ENCODE results near the gene NEDD8. TPM values are rescaled to one million over a fixed set of nuclear protein-coding genes. Genes with fewer than 3 reads are reported as not detected.

The NEDD8 gene
- 259 and 308 TPM in 2 replicates for total RNA-seq

DNA sequence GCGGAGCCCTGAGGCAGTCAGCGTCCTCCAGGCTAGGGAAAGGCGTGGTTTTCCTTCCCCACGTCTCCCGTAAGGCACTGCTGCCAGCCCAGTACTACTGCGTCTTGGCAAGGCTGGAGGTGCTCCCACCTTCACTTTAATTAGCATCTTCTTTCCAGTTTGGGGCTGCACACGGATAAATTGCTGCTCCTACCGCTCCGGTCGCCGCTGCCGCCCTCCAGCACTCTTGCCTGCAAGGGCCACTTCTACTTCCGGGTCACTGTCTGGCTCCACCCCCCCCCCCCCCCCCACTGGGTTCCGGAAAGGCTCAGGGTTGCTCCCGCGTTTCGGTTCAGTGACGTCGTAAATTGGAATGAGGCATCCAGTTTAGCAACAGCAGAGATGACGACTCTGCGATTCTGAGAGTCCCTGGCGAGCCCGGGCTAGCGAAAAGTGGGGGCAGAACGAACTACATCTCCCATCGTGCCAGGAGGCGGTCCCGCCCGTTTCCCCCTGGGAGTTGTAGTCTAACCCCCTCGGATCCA lies at the start of gene NEDD8:
Gene NEDD8, minus strand, starts transcription at position 247 of the 524 bp plus-strand sequence. Its CDS starts 100 bp downstream, at position 147.

DNA sequence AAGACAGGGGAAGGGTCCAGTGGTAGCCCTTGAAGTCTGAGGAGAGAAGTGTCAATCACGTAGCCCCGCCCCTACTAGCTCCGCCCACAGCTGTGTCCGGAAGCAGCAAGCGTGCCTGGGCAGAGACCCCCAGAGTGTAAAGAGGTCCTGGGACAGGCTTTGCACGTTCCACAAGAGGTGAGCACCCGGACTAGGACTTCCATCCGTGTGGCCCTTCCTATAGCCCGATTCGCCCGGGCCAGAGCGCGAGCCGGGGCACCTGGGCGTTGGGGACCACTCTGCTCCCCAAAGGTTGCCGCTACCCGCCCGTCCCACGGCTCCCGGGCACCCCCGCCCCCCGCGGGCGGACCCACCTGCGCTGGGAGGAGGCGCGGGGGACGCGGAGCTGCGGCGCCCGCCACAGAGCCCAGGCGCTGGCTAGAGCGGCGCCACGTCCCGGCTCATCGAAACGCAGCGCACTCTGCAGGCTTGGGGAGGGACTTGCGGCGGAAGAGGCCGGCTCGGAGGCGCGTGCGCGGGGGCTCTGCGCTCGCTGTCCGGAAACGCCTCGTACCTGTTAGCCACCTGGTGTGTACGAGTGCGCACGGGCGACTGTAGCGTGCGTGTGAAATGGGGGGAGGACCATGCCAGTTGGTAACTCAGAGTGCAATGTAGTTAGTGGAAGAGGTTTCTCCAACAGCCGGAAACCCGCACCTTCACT lies 39.1 kb upstream of the NEDD8 start, which contains the start of gene RABGGTA:
Gene RABGGTA, minus strand, starts transcription at position 464 of the 700 bp plus-strand sequence. CDS start 482 bp downstream, outside the sequence.

DNA sequence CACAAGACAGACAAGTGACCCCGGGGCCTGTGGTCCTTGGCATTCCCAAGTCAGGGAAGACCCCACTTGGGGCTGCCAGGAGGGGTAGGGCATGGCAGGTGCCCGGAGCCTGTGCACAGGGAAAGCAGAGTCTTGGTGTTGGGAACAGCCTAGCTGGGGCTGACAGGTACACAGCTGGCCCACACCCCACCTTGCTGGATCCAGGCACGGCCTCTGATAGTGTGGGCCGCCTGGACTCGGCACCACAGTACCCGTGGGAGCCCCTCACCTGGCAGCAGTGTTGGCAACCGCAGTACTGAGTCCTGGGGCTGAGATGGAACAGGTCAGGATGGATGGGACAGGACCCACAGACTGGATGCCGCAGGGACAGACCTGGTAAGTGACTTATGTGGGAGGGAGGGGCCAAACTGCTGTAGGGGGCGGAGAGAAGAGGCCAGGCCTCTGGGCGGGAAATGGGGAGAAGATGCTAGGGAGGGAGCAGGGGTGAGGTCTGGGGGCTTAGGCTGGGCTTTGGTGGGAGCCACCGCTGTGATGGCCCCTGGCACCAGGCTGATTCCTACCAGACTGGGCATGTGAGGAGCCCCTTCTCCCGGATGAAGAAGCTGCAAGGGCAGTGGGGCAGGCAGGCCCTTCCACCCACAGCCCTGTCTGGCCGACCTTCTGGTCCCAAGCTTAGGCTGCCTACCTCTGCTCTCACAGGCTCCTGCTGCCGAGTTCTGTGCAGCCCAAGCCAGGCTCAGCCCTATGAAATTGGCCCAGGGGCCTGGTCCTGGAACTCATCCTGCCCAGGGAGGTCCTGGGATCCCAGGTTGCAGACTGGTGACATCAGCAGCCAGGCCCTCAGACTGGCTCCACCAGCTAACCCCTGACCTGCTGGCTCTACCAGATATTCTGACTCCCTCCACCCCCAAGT lies 30.9 kb upstream of the NEDD8 start, which contains the start of gene TGM1:
Gene TGM1, minus strand, starts transcription at position 357 of the 913 bp plus-strand sequence. CDS start 825 bp downstream, outside the sequence.

DNA sequence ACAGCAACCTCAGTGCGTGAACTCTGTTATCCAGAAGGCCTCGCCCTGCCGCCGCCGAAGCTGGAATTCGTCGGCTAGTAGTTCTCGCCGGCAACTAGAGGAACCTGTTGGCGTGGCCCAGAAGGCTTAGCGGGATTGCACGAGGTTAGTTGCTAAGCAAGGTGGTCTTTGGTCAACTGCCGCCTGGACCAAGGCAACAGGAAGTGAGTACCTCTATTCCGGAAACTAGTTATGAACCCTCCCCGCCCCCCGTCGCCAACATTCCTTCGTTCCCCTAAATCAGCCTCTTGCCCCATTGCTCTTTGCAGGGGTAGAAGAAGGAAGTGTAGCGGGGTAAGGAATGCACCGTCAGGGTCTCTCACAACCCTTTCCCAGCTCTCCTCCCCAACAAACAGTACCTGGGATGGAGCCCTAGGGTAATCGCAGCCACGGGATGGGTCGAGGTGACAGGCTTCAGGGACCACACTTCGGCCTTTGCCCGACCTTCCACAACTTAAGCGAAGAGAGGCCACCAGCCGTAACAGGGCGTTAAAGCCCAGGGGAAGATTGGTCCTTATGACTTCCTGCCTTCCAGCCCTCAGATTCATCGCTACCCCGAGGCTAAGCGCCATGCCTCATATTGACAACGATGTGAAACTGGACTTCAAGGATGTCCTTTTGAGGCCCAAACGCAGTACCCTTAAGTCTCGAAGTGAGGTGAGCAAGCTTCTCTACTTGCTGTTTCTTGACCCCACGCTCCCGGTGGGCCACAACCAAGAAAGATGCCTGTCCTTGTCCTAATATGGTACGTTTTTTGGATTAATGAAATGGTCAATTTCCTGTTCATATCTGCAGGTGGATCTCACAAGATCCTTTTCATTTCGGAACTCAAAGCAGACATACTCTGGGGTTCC lies 724 bp upstream of the NEDD8 start, which contains the start of gene GMPR2:
Gene GMPR2, plus strand, starts transcription at position 285 of the 893 bp plus-strand sequence. Its CDS starts 325 bp downstream, at position 610.

DNA sequence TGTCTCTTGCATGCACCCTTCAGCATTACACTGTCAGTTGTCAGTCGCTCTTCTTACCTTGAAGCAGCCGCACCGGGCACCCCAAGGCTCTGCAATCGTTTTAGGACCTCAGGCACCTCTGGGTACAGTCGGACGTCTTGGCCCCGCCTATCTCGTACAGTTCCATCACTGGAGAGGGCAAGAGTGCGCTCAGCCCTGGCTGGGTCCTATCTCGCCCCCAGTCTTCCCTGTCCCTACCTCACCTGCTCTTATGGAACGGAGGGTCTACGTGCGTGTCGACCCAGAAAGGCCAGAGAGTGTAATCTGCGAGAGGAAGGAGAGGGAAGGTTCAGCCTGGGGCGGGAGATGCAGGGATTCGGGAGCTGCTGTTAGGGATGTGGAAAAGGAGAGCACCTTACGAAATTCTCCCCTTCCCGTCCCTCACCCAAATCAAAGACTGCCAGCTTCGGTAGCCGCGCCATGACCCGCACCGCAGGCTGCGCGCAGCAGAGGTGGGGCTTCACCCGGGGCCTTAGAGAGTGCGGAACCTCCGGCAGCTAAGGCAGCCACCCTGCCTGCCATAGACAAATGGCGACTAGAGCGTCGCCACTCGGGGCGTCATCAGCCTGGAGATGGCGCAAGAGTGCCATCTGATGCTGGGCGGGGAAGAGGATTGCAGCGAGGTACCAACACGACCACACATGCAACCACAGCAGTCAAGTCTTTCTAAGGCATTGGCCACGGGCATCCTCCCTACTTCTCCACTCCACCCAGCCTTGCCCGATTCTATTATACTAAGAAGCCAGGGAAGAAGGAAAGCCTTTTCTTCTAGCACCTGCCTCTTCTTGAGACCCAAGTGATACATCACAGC lies 16.4 kb downstream of the NEDD8 start, which contains the start of gene MDP1:
Gene MDP1, minus strand, starts transcription at position 572 of the 850 bp plus-strand sequence. Its CDS starts 111 bp downstream, at position 461.

DNA sequence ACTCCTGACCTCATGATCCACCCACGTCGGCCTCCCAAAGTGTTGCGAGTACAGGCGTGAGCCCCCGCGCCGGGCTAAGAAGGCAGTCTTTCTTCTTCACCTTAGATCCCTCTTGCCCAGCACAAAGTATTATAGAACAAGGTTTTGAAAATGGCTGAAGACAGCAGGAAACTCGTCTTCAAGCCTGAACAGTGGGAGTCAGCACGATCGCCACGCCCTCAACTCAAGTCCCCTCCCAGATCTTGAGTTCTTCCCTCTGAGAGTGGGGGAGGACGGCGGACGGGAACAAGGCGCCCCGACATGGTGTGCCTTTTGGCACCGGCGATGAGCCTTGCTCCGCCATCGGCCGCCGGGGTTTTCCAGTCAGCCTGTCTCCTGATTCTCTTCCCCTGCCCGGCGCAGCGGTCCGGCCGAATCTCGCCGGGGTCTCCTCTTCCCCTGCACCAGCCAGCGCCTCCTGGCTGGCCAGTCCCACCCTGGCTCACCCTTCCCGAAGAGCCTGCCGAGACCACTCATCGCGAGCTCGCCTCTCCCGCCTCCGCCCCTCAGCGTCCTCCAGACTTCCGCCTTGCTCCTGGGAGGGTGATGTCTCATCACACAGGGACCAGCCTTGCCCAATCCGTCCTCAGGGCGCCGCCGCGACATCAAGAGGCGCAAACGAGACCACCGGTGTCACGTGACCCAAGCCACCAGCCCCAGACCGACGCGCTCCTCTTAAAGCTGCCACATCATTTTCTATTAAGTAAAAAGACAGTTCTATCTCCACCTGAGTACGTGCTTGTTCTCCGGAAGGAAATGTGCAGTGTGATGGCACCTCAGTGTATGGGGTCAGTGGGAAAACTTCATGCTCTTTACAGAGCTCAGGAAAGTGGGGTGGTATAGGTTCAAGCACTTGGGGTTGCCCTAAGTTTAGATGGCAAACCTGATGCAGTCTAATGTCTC lies 19.0 kb downstream of the NEDD8 start, which contains the start of gene CHMP4A:
Gene CHMP4A, minus strand, starts transcription at position 565 of the 942 bp plus-strand sequence. Its CDS starts 49 bp downstream, at position 516.

DNA sequence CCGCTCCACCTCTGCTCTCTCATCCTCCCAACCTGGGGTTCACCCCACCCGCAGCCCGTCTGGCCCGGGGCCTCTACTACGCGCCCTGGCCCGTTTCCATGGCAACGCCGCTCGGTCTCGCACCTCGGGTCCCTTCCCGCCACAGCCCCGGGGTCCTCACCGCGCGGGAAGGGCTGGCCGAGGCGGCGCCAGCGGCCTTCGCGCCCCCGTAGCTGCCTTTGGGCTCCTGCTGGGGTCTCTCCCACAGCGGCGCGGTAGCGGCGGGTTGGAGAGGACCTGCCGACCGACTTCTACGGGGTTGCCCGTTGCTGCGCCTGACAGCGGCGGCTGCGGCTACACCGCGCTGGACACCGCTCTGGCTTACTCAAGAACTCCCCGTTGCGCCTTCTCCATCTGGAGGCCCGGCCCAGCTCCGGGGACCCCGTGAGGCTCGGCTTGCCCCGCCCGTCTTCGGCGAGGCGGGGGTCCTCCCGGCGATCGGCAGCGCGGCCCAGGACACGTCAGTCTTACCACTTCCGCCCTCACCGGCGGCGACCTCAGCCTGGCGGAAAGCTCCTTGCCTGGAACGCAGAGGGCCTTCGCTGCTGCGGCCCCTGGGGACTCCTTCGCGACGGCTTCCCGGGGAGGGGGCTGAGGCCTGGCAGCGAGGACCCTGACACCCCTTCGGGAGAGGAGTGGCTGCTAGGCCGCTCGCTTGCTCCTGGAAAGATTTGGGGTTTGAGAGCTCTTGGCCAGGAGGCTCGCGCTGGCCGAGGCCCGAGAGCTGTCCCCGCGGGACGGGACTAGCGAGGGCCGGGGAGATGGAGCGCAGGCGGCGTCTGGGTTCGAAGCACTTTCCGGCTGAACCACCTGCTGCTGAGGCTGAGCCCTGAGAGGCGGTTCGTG lies 36.7 kb downstream of the NEDD8 start, which contains the start of gene TM9SF1:
Gene TM9SF1, minus strand, starts transcription at position 256 of the 885 bp plus-strand sequence. CDS start 422 bp downstream, outside the sequence.

DNA sequence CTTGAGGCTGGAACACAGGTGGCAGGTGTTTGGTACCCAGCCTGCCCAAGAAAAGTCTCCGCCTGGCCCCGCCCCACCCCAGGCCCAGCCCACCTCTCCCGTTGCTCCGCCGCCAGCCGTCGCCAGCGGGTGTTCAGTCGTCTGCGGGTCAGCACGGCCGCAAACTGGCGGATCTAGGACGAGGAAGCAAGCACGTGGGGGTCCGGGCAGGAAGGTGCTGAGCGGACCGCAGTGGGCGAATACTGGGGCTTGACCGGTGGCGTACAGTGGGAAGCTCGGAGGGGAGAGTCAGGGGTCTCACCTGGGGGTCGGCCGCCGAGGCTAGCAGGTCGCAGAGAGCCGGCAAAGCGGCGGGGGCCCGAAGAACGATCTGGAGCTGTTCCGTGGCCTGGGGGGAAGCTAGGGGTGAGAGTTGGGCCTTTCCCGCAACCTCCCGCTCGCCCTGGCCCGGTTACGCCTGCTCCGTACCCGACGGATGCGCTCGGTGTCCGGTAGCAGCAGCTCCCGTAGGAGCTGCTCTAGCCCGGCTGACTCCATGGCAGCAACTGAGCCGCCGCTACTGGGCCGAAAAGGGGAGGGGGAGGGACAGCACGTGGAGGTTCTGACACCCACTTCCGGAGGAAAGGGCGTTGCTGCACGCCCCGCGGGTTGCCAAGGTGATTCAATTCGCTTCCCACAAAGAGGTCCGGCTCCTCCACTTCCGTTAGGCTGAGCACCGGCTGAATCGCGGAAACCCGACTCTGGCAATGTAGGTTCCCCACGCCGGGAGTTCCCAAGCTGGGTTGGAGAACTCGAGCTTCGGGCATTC lies 43.7 kb downstream of the NEDD8 start, which contains the start of gene IPO4:
Gene IPO4, minus strand, starts transcription at position 566 of the 808 bp plus-strand sequence. Its CDS starts 29 bp downstream, at position 537.

DNA sequence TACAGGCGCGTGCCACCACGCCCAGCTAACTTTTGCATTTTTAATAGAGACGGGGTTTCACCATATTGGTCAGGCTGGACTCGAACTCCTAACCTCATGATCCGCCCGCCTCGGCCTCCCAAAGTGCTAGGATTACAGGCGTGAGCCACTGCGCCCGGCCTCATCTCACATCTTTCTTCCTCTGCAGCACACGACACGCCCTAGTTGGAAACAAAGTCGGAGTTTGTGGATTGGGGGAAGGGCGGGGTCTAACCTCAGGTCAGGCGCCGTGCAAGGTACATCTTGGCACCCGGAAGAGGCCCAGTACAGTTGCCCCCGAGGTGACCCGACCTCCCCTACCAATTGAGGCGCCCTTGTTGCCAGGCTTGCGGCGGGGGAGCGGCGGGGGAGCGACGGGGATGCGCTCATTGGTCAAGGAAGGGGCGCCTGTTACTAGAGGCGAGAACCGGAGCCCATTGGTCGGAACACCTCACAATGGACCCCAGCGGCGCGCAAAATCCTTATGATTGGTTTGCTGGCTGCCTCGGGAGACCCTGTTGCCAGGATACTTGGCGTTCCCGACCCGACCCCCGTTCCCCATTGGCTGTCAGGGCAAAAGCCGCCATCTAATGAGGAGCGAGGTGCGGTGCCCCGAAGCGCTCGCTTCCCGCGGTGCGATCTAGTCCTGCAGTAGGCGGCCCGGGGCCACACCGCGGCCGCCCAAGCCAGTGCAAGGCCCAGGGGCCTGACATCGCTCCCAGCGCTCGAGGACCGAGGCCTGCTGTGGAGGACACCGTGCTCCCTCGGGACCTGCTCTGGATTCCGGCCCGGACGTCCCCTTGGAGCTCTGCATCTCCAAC lies 60.5 kb downstream of the NEDD8 start, which contains the start of gene REC8:
Gene REC8, plus strand, starts transcription at position 659 of the 839 bp plus-strand sequence. CDS start 473 bp downstream, outside the sequence.

Other genes with a start within 250 kb of the NEDD8 start
- gene DHRS4L2, start 243.4 kb downstream of the NEDD8 start, total RNA-seq = 11.6 and 15.7 TPM in 2 replicates
- gene CARMIL3, start 180.4 kb downstream of the NEDD8 start, total RNA-seq = not detected in 2 replicates
- not detected in 2 replicates for gene CPNE6, start 160.8 kb downstream of the NEDD8 start, total RNA-seq
- 4.4 and 9.4 TPM in 2 replicates for gene PCK2, start 138.1 kb downstream of the NEDD8 start, total RNA-seq
- gene DCAF11, start 117.6 kb downstream of the NEDD8 start, total RNA-seq = 58.8 and 60.2 TPM in 2 replicates
- 0.82 and 0.97 TPM in 2 replicates for gene NRL, start 117.4 kb downstream of the NEDD8 start, total RNA-seq
- gene FITM1, start 101.7 kb downstream of the NEDD8 start, total RNA-seq = 0.13 TPM in 1 of 2 replicates, not detected in the other
- gene PSME1, start 96.2 kb downstream of the NEDD8 start, total RNA-seq = 118 and 158 TPM in 2 replicates
- 17.6 and 28.3 TPM in 2 replicates for gene EMC9, start 90.8 kb downstream of the NEDD8 start, total RNA-seq
- 124 and 147 TPM in 2 replicates for gene PSME2, start 85.8 kb downstream of the NEDD8 start, total RNA-seq
- 37.1 and 38.4 TPM in 2 replicates for gene RNF31, start 84.9 kb downstream of the NEDD8 start, total RNA-seq
- 55.4 and 72.4 TPM in 2 replicates for gene IRF9, start 71.1 kb downstream of the NEDD8 start, total RNA-seq
- 2.3 and 2.5 TPM in 2 replicates for gene REC8, start 60.3 kb downstream of the NEDD8 start, total RNA-seq
- gene IPO4, start 43.6 kb downstream of the NEDD8 start, total RNA-seq = 22.2 and 46.8 TPM in 2 replicates
- 30.3 and 60.7 TPM in 2 replicates for gene TM9SF1, start 36.9 kb downstream of the NEDD8 start, total RNA-seq
- gene TSSK4, start 26.7 kb downstream of the NEDD8 start, total RNA-seq = not detected in 2 replicates
- 13.4 and 38.1 TPM in 2 replicates for gene CHMP4A, start 18.9 kb downstream of the NEDD8 start, total RNA-seq
- gene MDP1, start 16.3 kb downstream of the NEDD8 start, total RNA-seq = 6.3 and 7.7 TPM in 2 replicates
- 97.6 and 118 TPM in 2 replicates for gene GMPR2, start 562 bp upstream of the NEDD8 start, total RNA-seq
- 41.1 and 55.2 TPM in 2 replicates for gene TINF2, start 10.3 kb upstream of the NEDD8 start, total RNA-seq
- gene TGM1, start 30.8 kb upstream of the NEDD8 start, total RNA-seq = 0.32 and 1.6 TPM in 2 replicates
- gene RABGGTA, start 39.2 kb upstream of the NEDD8 start, total RNA-seq = 16.0 and 27.5 TPM in 2 replicates
- gene DHRS1, start 67.4 kb upstream of the NEDD8 start, total RNA-seq = 6.9 and 10.8 TPM in 2 replicates
- 18.5 and 29.8 TPM in 2 replicates for gene NOP9, start 67.5 kb upstream of the NEDD8 start, total RNA-seq
- 3.7 and 3.8 TPM in 2 replicates for gene CIDEB, start 75.6 kb upstream of the NEDD8 start, total RNA-seq
- 2.6 and 5.0 TPM in 2 replicates for gene LTB4R2, start 77.8 kb upstream of the NEDD8 start, total RNA-seq
- 2.4 and 4.2 TPM in 2 replicates for gene LTB4R, start 79.1 kb upstream of the NEDD8 start, total RNA-seq
- 61.5 and 89.6 TPM in 2 replicates for gene ADCY4, start 102.7 kb upstream of the NEDD8 start, total RNA-seq
- gene RIPK3, start 107.6 kb upstream of the NEDD8 start, total RNA-seq = 4.9 TPM in 2 replicates
- 3.2 and 7.4 TPM in 2 replicates for gene NFATC4, start 135.8 kb upstream of the NEDD8 start, total RNA-seq
- 7.3 and 13.8 TPM in 2 replicates for gene NYNRIN, start 166.6 kb upstream of the NEDD8 start, total RNA-seq
- gene CBLN3, start 197.3 kb upstream of the NEDD8 start, total RNA-seq = 1.5 and 3.0 TPM in 2 replicates
- 50.0 and 63.4 TPM in 2 replicates for gene KHNYN, start 197.6 kb upstream of the NEDD8 start, total RNA-seq
- 6.5 and 11.0 TPM in 2 replicates for gene SDR39U1, start 210.4 kb upstream of the NEDD8 start, total RNA-seq

Measured in bladder microvascular endothelial cell (primary cell).